Stomach (tissue), 9 donors: ENCODE measurements around the gene HAUS5. TPM values are rescaled to one million over a fixed set of nuclear protein-coding genes. Genes with fewer than 3 reads are reported as not detected.

Source experiments
- DNase-seq, 2 donors: peaks; one replicate each; pipeline versions ENCODE4 v3.0.0 to v3.0.0-alpha.2; 2013 to 2019
- H3K27ac ChIP-seq, 5 donors: fragments of 200-600 bp in 4 of 5; sonication (generic) in 4 of 5; one replicate each; pipeline ENCODE4 v1.5.1; 2013 to 2019; ENCODE audit warnings: mild to moderate bottlenecking in 1 of 5, moderate library complexity in 1 of 5
- H3K27me3 ChIP-seq, 3 donors: fragments of 200-600 bp; sonication (generic); one replicate each; pipeline ENCODE4 v1.5.1; 2017 to 2019; ENCODE audit warnings: mixed run types in 1 of 3
- H3K36me3 ChIP-seq, 4 donors: fragments of 200-600 bp; sonication (generic); 1 replicate in 3 of 4; 2 replicates in 1 of 4; pipeline ENCODE4 v1.5.1; 2016 to 2019
- H3K4me1 ChIP-seq, 4 donors: fragments of 200-600 bp; sonication (generic); one replicate each; pipeline ENCODE4 v1.5.1; 2016 to 2019
- H3K4me3 ChIP-seq, 4 donors: fragments of 200-600 bp; sonication (generic) in 3 of 4; one replicate each; pipeline ENCODE4 v1.5.1; 2016 to 2019; ENCODE audit warnings: mild to moderate bottlenecking in 1 of 4
- H3K9me3 ChIP-seq, 4 donors: fragments of 200-600 bp; sonication (generic); one replicate each; pipeline ENCODE4 v1.5.1; 2016 to 2019
- CTCF ChIP-seq, 7 experiments: fragments of 450-650 bp in 4 of 7; fragments of 200-600 bp in 3 of 7; sonication (generic) in 3 of 7; IDR thresholded peaks; one replicate each; pipeline ENCODE4 v1.5.1; 2016 to 2019; ENCODE audit warnings: antibody characterized with exemption in 7 of 7, control low read depth in 2 of 7, mild to moderate bottlenecking in 1 of 7
- EP300 ChIP-seq: sonication (generic); formaldehyde crosslinking; IDR thresholded peaks from one replicate; pipeline ENCODE4 v1.6.1; 2017; ENCODE audit warnings: antibody characterized with exemption
- POLR2A ChIP-seq, 4 donors: fragments of 450-650 bp; IDR thresholded peaks; one replicate each; pipeline ENCODE4 v1.6.1; 2016; ENCODE audit warnings: antibody characterized with exemption in 4 of 4, control low read depth in 2 of 4, mild to moderate bottlenecking in 1 of 4, moderate library complexity in 1 of 4
- POLR2AphosphoS5 ChIP-seq, 3 donors: sonication (generic); formaldehyde crosslinking; IDR thresholded peaks; one replicate each; pipeline ENCODE4 v1.6.1; 2016; ENCODE audit warnings: antibody characterized with exemption in 3 of 3
- WGBS, 5 donors: extraction: QIAGEN DNeasy Blood & Tissue Kit in 3 of 5; methylation state at CpG; one replicate each; pipeline versions ENCODE4 v1.1.5 to v1.1.7; 2013 to 2018; 5-methylcytosine and 5-hydroxymethylcytosine counted together
- intact Hi-C: fragments of 100-400 bp; cut with DNase I; formaldehyde crosslinking; loops from one replicate; pipeline ENCODE4 v1.15.1; 2023; ENCODE audit warnings: low total_unique reads
- polyA plus RNA-seq, 3 donors: library from polyadenylated mRNA; stranded (reverse); fragments of 200-250 nt; gene quantifications; one replicate each; pipeline ENCODE4 v1.2.3, GENCODE V29; 2013
- total RNA-seq, 5 donors: library from RNA; depleted of rRNA; stranded (reverse); fragments of >200 nt; gene quantifications; one replicate each; pipeline versions ENCODE4 v1.1.0 to v1.2.3, GENCODE V29; 2014 to 2016
- donor health status: healthy with polysubstance abuse.
- donor health status: Bipolar disorder and iron deficiency.
- donor health status: healthy.

HAUS5 gene
- total and polyA plus RNA-seq, 8 donors: 4.1 to 23.2 (median 5.1) TPM

GRCh38 chr19:35577918-35578317 lies 34.6 kb upstream of the HAUS5 start:
- Histone ChIP-seq H3K27me3 (peaks cover 0 to 16% (median 0%) of the 10 kb centered on the region in 3 donors), H3K4me3 (no peak overlapping the region), H3K9me3 (peaks cover 6 to 31% (median 25%) of the 10 kb centered on the region in 4 donors), H3K27ac (no peak overlapping the region), H3K4me1 (no peaks in the 10 kb centered on the region), H3K36me3 (no peaks in the 10 kb centered on the region)
- WGBS, 5 donors: 76 to 93% (median 81%) methylated on average over 1 of the region's 1 CpG
- no peak for DNase-seq
- intact Hi-C loops: no loop called here
- TF ChIP-seq EP300: no peak
- no peak for TF ChIP-seq CTCF (IDR thresholded peaks at IDR 0.05)
- no peak for TF ChIP-seq POLR2AphosphoS5 (IDR thresholded peaks at IDR 0.05)
- TF ChIP-seq POLR2A (IDR thresholded peaks at IDR 0.05): no peak

- H3K9me3 ChIP-seq: peaks cover 6 to 31% (median 25%) of the 10 kb centered on the region in 4 donors
- H3K36me3 ChIP-seq: no peaks in the 10 kb centered on the region
- DNase-seq: no peak
- intact Hi-C loops: no loop called here
- no peak overlapping the region for H3K27ac ChIP-seq
- H3K4me3 ChIP-seq: no peak overlapping the region
- TF ChIP-seq CTCF (IDR thresholded peaks at IDR 0.05) (no peak), POLR2AphosphoS5 (IDR thresholded peaks at IDR 0.05) (no peak), POLR2A (IDR thresholded peaks at IDR 0.05) (no peak), EP300 (no peak)
- 63 to 70% (median 66%) methylated on average over 7 of the region's 7 CpGs for WGBS, 5 donors
- H3K27me3 ChIP-seq: peaks cover 0 to 22% (median 3%) of the 10 kb centered on the region in 3 donors
- H3K4me1 ChIP-seq: no peaks in the 10 kb centered on the region
Measured at GRCh38 chr19:35578707-35579106, 33.8 kb upstream of the HAUS5 start.

- WGBS, 5 donors: 79 to 90% (median 80%) methylated on average over 1 of the region's 1 CpG
- DNase-seq: no peak
- Histone ChIP-seq H3K9me3 (peaks cover 0 to 6% (median 0%) of the 10 kb centered on the region in 4 donors), H3K27me3 (peaks cover 0 to 34% (median 9%) of the 10 kb centered on the region in 3 donors), H3K4me1 (no peaks in the 10 kb centered on the region), H3K36me3 (no peaks in the 10 kb centered on the region), H3K4me3 (no peak overlapping the region), H3K27ac (no peak overlapping the region)
- intact Hi-C loops: no loop called here
- TF ChIP-seq POLR2A (IDR thresholded peaks at IDR 0.05) (no peak), POLR2AphosphoS5 (IDR thresholded peaks at IDR 0.05) (no peak), EP300 (no peak), CTCF (IDR thresholded peaks at IDR 0.05) (no peak)
Measured at GRCh38 chr19:35582760-35583159, 29.8 kb upstream of the HAUS5 start.

- DNase-seq: no peak
- no peaks in the 10 kb centered on the region for H3K36me3 ChIP-seq
- TF ChIP-seq POLR2AphosphoS5 (IDR thresholded peaks at IDR 0.05): no peak
- TF ChIP-seq EP300: no peak
- no peak for TF ChIP-seq POLR2A (IDR thresholded peaks at IDR 0.05)
- no peak for TF ChIP-seq CTCF (IDR thresholded peaks at IDR 0.05)
- no peak within 1 kb of the TSS for H3K4me3 ChIP-seq
- H3K27ac ChIP-seq: no peak within 1 kb of the TSS
- peaks cover 0 to 34% (median 9%) of the 10 kb centered on the region in 3 donors for H3K27me3 ChIP-seq
- peaks cover 0 to 6% (median 0%) of the 10 kb centered on the region in 4 donors for H3K9me3 ChIP-seq
- intact Hi-C loops: no loop called here
- H3K4me1 ChIP-seq: no peaks in the 10 kb centered on the region
- 31 to 60% (median 50%) methylated on average over 14 to 16 of the region's 16 CpGs for WGBS, 5 donors
Measured at GRCh38 chr19:35585848-35586247, 26.7 kb upstream of the HAUS5 start, which contains the start of gene PMIS2. Gene PMIS2 (plus strand): TSS chr19:35586173. CDS start chr19:35586260, 87 bp downstream.
